ENCODE results near the gene GPC5.

GPC5 gene

DNA sequence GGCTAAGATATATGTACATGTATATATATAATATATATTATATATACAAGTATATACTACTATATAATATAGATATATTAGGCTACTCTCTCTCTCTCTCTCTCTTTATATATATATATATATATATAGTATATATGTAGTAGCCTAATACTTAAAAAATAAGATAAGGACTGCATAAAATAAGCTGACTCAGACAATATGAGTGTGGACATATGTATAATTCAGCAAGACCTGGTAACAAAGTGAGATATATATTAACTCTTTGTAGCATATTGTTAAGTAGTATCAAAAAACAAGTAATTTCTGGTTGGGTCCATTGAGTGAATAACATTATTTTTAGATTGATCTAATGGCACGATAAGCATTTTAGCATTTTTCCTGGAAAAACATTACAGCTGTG, 509.0 kb downstream of the GPC5 start:
- no peaks in the 10 kb centered on the region for H3K36me3 ChIP-seq (ENCODE audit: insufficient read depth, low read length)
- H3K9me3 ChIP-seq (ENCODE audit: low read length) = no peaks in the 10 kb centered on the region
- TF ChIP-seq, protein P1, sequence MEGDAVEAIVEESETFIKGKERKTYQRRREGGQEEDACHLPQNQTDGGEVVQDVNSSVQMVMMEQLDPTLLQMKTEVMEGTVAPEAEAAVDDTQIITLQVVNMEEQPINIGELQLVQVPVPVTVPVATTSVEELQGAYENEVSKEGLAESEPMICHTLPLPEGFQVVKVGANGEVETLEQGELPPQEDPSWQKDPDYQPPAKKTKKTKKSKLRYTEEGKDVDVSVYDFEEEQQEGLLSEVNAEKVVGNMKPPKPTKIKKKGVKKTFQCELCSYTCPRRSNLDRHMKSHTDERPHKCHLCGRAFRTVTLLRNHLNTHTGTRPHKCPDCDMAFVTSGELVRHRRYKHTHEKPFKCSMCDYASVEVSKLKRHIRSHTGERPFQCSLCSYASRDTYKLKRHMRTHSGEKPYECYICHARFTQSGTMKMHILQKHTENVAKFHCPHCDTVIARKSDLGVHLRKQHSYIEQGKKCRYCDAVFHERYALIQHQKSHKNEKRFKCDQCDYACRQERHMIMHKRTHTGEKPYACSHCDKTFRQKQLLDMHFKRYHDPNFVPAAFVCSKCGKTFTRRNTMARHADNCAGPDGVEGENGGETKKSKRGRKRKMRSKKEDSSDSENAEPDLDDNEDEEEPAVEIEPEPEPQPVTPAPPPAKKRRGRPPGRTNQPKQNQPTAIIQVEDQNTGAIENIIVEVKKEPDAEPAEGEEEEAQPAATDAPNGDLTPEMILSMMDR (IDR thresholded peaks at IDR 0.05; ENCODE audit: low read length) = no peak
- no peak for TF ChIP-seq EZH2 (IDR thresholded peaks at IDR 0.05; ENCODE audit: borderline replicate concordance, low read length)
- no peaks in the 10 kb centered on the region for H3K79me2 ChIP-seq (ENCODE audit: insufficient read depth, low read length)
- no peaks in the 10 kb centered on the region for H3F3A ChIP-seq (ENCODE audit: insufficient read depth, low read length)
- H3K27ac ChIP-seq (ENCODE audit: low read depth, low read length, poor library complexity, severe bottlenecking) = no peak overlapping the region
- H3K4me2 ChIP-seq (ENCODE audit: low read length) = no peak overlapping the region
- H3K27me3 ChIP-seq (ENCODE audit: insufficient read depth, low read length) = no peaks in the 10 kb centered on the region
- H3K4me1 ChIP-seq (ENCODE audit: insufficient read depth, low read length, severe bottlenecking) = no peaks in the 10 kb centered on the region
- H3K4me3 ChIP-seq (ENCODE audit: low read depth, low read length, poor library complexity, severe bottlenecking) = no peak overlapping the region
- H3K9me2 ChIP-seq (ENCODE audit: low read depth, low read length) = no peaks in the 10 kb centered on the region
- no peak overlapping the region for H3K9ac ChIP-seq (ENCODE audit: low read length)
- H2AFZ ChIP-seq (ENCODE audit: low read length) = no peak overlapping the region
- no peaks in the 10 kb centered on the region for H4K20me1 ChIP-seq (ENCODE audit: insufficient read depth, low read length)

DNA sequence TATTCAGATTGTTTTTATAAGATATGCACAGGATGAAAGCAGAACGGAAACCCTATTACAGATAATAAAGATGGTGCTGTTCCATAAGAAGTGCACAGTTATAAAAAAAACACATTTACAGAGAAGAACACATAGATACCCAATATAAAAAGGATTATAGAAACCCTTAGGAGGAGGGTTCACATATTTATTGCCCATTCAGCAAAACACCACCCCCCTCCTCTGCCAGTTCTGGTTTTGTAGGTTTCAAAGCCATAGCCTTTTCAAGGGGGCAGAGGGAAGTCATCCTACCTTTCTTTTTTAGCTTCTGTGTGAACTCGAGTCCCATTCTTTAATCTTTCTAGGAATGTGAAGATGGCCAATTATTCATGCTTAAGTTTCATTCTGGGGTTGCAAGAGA, 511.2 kb downstream of the GPC5 start:
- Histone ChIP-seq H2AFZ (ENCODE audit: low read length) (no peak overlapping the region), H3K9me3 (ENCODE audit: low read length) (no peaks in the 10 kb centered on the region), H3F3A (ENCODE audit: insufficient read depth, low read length) (no peaks in the 10 kb centered on the region), H3K9ac (ENCODE audit: low read length) (no peak overlapping the region), H3K79me2 (ENCODE audit: insufficient read depth, low read length) (no peaks in the 10 kb centered on the region), H3K4me2 (ENCODE audit: low read length) (no peak overlapping the region), H3K9me2 (ENCODE audit: low read depth, low read length) (no peaks in the 10 kb centered on the region), H3K4me1 (ENCODE audit: insufficient read depth, low read length, severe bottlenecking) (no peaks in the 10 kb centered on the region), H3K27me3 (ENCODE audit: insufficient read depth, low read length) (no peaks in the 10 kb centered on the region), H3K27ac (ENCODE audit: low read depth, low read length, poor library complexity, severe bottlenecking) (no peak overlapping the region), H3K36me3 (ENCODE audit: insufficient read depth, low read length) (no peaks in the 10 kb centered on the region), H3K4me3 (ENCODE audit: low read depth, low read length, poor library complexity, severe bottlenecking) (no peak overlapping the region), H4K20me1 (ENCODE audit: insufficient read depth, low read length) (no peaks in the 10 kb centered on the region)
- TF ChIP-seq EZH2 (IDR thresholded peaks at IDR 0.05; ENCODE audit: borderline replicate concordance, low read length) = no peak
- TF ChIP-seq, protein P1 (IDR thresholded peaks at IDR 0.05; ENCODE audit: low read length) = no peak

DNA sequence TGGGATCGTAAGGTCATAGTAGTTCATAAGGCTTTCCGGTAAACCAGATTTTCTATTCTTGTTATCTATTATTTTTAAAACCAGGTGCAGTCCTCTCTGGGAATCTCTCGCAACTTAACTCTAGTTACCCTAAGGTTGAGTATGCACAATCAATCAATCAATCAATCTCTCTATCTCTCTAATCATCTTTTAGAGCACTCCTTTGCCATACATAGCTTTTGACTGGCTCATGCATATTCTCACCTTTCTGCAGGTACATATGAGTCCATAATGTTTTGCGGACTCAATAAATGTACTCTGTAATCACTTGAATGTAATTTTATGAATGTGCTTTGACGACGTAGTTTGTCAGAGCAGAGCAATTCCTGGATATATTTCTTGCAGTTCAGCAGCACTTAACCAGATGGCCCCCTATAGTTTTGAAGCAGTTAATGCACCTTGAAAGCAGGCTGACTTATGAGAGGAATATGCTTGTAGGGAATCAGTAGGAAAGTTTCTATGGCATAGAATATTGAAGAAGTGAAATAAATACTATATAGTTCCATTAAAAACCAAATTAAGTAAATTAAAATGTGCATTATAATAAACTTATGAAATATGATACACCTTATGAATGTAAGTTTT, 524.7 kb downstream of the GPC5 start:
- Histone ChIP-seq H3K9me2 (ENCODE audit: low read depth, low read length) (no peaks in the 10 kb centered on the region), H3K9me3 (ENCODE audit: low read length) (no peaks in the 10 kb centered on the region), H3F3A (ENCODE audit: insufficient read depth, low read length) (no peaks in the 10 kb centered on the region), H3K27me3 (ENCODE audit: insufficient read depth, low read length) (no peaks in the 10 kb centered on the region), H2AFZ (ENCODE audit: low read length) (no peak overlapping the region), H3K4me2 (ENCODE audit: low read length) (no peak overlapping the region), H3K36me3 (ENCODE audit: insufficient read depth, low read length) (no peaks in the 10 kb centered on the region), H3K4me1 (ENCODE audit: insufficient read depth, low read length, severe bottlenecking) (no peaks in the 10 kb centered on the region), H3K9ac (ENCODE audit: low read length) (no peak overlapping the region), H3K79me2 (ENCODE audit: insufficient read depth, low read length) (no peaks in the 10 kb centered on the region), H3K4me3 (ENCODE audit: low read depth, low read length, poor library complexity, severe bottlenecking) (no peak overlapping the region), H3K27ac (ENCODE audit: low read depth, low read length, poor library complexity, severe bottlenecking) (no peak overlapping the region), H4K20me1 (ENCODE audit: insufficient read depth, low read length) (0 out of 2 replicates have a peak, but pooled peaks cover 1% of the 10 kb centered on the region)
- TF ChIP-seq EZH2 (IDR thresholded peaks at IDR 0.05; ENCODE audit: borderline replicate concordance, low read length) = no peak
- TF ChIP-seq, protein P1 (IDR thresholded peaks at IDR 0.05; ENCODE audit: low read length) = peak; percentile 38; the same call in 1 of the 2 replicates

Measured in OCI-LY1 (cell line).